ENCODE measurements around the gene SRCAP.
A peak's percentile ranks its signal among the peaks of the same experiment; 100 is the strongest.

DNA sequence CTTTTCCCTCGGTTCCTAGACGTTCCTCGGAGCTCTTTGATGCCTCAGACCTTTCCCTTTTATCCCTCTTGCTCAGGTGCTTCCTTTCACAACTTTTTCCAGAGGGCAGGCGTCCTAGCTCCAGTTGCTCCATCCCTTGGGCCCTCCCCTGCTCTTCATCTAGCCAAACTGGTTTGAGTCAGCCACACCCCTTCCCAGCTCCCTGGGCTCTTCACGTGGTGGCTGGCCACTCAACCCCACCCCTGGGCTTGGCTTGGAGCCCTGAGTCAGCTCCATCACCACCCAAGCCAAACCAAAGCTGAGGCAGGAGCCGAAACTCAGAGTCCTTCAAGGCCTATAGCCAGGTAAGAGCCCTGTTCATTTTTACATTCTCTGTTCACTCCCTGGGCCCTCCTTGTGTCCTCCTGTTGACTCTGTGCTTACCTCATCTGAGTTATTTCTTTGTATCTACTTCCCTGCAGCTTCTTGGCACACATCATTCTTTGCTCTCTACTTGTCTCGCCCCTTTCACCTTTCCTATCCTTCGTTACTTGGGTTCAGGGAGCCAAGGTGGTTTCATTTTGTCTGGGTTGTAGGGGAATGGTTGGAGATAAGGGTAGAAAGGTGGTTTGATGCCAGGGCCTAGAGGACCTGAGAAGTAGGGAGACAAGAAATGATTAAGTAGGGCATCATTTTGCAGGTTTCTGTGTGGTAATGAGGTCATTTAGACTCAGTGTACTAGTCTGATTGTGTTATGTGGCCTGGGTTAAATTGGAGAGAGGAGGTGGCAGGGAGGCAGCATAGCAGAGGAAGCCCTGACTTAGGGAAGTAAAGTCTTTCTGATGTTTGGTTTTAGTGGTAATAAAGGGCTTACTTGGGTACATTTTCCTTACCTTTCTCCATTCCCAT lies 41.6 kb downstream of the SRCAP start:
- TF ChIP-seq, protein P1, sequence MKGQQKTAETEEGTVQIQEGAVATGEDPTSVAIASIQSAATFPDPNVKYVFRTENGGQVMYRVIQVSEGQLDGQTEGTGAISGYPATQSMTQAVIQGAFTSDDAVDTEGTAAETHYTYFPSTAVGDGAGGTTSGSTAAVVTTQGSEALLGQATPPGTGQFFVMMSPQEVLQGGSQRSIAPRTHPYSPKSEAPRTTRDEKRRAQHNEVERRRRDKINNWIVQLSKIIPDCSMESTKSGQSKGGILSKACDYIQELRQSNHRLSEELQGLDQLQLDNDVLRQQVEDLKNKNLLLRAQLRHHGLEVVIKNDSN (IDR thresholded peaks at IDR 0.05), result peak; percentile 92
- TF ChIP-seq FOXM1 (IDR thresholded peaks at IDR 0.05; ENCODE audit: borderline replicate concordance, low read depth) (no peak), CEBPB (IDR thresholded peaks at IDR 0.05) (peak; percentile 76), NFIC (IDR thresholded peaks at IDR 0.05) (peak; percentile 75; the same call in 1 of the 2 replicates), RAD21 (IDR thresholded peaks at IDR 0.05; ENCODE audit: low read depth) (no peak; the same call in 1 of the 2 replicates), YY1 (IDR thresholded peaks at IDR 0.05; ENCODE audit: low read depth) (no peak), TEAD4 (IDR thresholded peaks at IDR 0.05) (no peak; the same call in 1 of the 2 replicates), CREB1 (IDR thresholded peaks at IDR 0.05; ENCODE audit: low read depth) (no peak), EP300 (IDR thresholded peaks at IDR 0.05; ENCODE audit: borderline replicate concordance) (no peak), EGR1 (IDR thresholded peaks at IDR 0.05) (no peak), TAF1 (IDR thresholded peaks at IDR 0.05; ENCODE audit: low read depth) (no peak)
- TF ChIP-seq, protein P2, sequence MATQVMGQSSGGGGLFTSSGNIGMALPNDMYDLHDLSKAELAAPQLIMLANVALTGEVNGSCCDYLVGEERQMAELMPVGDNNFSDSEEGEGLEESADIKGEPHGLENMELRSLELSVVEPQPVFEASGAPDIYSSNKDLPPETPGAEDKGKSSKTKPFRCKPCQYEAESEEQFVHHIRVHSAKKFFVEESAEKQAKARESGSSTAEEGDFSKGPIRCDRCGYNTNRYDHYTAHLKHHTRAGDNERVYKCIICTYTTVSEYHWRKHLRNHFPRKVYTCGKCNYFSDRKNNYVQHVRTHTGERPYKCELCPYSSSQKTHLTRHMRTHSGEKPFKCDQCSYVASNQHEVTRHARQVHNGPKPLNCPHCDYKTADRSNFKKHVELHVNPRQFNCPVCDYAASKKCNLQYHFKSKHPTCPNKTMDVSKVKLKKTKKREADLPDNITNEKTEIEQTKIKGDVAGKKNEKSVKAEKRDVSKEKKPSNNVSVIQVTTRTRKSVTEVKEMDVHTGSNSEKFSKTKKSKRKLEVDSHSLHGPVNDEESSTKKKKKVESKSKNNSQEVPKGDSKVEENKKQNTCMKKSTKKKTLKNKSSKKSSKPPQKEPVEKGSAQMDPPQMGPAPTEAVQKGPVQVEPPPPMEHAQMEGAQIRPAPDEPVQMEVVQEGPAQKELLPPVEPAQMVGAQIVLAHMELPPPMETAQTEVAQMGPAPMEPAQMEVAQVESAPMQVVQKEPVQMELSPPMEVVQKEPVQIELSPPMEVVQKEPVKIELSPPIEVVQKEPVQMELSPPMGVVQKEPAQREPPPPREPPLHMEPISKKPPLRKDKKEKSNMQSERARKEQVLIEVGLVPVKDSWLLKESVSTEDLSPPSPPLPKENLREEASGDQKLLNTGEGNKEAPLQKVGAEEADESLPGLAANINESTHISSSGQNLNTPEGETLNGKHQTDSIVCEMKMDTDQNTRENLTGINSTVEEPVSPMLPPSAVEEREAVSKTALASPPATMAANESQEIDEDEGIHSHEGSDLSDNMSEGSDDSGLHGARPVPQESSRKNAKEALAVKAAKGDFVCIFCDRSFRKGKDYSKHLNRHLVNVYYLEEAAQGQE (IDR thresholded peaks at IDR 0.05; ENCODE audit: low read depth), result no peak

All from Ishikawa (cell line).